Sciatic nerve (tissue), 1 donor: ENCODE results near the gene APOOL. TPM values are rescaled to one million over a fixed set of nuclear protein-coding genes. Genes with fewer than 3 reads are reported as not detected.

Experiments
- total RNA-seq: library from RNA; stranded (reverse); fragmentation: NEBNext Ultra II Directional; extraction: Animal tissue kit (Norgen Biotek cat#: 25700); gene quantifications from one replicate; pipeline ENCODE4 v1.2.1, GENCODE V29; 2021
- donor health status: DM: no; HTN: no; CAD: no.

APOOL gene
- total RNA-seq, 1 donor from 2014 or later, result 20.3 TPM

Other genes starting within 250 kb of the APOOL start
- not detected for gene SATL1, start 239.9 kb downstream of the APOOL start, total RNA-seq
- gene ZNF711, start 240.1 kb downstream of the APOOL start, total RNA-seq, result 3.6 TPM